Measurements from ENCODE around the gene IL27RA. TPM values are rescaled to one million over a fixed set of nuclear protein-coding genes. Genes with fewer than 3 reads are reported as not detected.
A peak's percentile ranks its signal among the peaks of the same experiment; 100 is the strongest.

IL27RA gene
- total and polyA plus RNA-seq, 2 of the 4 experiments (the other 2 are of a cell fraction): 2.9 to 5.1 TPM

DNA sequence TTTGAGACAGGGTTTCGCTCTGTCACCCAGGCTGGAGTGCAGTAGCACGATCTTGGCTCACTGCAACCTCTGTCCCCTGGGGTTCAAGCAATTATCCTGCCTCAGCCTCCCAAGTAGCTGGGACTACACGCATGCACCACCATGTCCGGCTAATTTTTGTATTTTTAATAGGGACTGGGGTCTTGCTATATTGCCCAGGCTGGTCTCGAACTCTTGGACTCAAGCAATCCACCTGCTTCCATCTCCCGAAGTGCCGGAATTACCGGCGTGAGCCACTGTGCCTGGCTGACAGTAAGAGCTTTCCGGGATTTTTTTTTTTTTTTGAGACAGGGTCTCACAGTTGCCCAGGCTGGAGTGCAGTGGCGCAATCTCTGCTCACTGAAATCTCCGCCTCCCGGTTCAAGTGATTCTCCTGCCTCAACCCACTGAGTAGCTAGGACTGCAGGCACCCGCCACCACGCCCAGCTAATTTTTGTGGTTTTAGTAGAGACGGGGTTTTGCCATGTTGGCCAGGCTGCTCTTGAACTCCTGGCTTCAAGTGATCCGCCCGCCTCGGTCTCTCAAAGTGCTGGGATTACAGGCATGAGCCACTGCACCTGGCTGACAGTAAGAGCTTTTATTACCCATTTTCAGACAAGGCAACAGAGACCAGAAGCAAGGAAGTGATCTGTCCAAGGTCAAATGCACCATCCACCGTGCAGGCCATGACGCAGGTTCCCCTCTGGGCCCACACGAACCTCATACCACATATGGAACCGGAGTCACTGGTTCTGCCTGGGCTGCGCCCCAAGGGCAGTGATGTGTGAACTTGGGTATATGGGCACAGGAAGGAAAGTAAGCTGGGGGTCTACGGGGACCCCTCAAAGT, 46.5 kb upstream of the IL27RA start:
- TF ChIP-seq MAZ (IDR thresholded peaks at IDR 0.05; ENCODE audit: borderline replicate concordance, low read depth, low read length) (no peak), RFX5 (IDR thresholded peaks at IDR 0.05; ENCODE audit: low read depth, low read length) (no peak), BHLHE40 (IDR thresholded peaks at IDR 0.05; ENCODE audit: low read depth, low read length) (no peak), NFE2L2 (IDR thresholded peaks at IDR 0.05; ENCODE audit: low read depth, low read length) (no peak)
- TF ChIP-seq, protein P1, sequence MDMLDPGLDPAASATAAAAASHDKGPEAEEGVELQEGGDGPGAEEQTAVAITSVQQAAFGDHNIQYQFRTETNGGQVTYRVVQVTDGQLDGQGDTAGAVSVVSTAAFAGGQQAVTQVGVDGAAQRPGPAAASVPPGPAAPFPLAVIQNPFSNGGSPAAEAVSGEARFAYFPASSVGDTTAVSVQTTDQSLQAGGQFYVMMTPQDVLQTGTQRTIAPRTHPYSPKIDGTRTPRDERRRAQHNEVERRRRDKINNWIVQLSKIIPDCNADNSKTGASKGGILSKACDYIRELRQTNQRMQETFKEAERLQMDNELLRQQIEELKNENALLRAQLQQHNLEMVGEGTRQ (IDR thresholded peaks at IDR 0.05; ENCODE audit: low read depth, low read length): no peak
- TF ChIP-seq, protein P2, sequence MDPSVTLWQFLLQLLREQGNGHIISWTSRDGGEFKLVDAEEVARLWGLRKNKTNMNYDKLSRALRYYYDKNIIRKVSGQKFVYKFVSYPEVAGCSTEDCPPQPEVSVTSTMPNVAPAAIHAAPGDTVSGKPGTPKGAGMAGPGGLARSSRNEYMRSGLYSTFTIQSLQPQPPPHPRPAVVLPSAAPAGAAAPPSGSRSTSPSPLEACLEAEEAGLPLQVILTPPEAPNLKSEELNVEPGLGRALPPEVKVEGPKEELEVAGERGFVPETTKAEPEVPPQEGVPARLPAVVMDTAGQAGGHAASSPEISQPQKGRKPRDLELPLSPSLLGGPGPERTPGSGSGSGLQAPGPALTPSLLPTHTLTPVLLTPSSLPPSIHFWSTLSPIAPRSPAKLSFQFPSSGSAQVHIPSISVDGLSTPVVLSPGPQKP (IDR thresholded peaks at IDR 0.05; ENCODE audit: borderline replicate concordance, low read depth, low read length): no peak
- H3K9ac ChIP-seq (ENCODE audit: low read depth, low read length): no peak overlapping the region
- no peak overlapping the region for H3K14ac ChIP-seq (replicated peaks; ENCODE audit: low read depth, low read length)
- no peak overlapping the region for H3K18ac ChIP-seq (ENCODE audit: low read depth, low read length)
- ATAC-seq (ENCODE audit: low read depth) (no peak), DNase-seq (no peak)
- H4K91ac ChIP-seq (ENCODE audit: insufficient read depth, low read depth, low read length): no peak overlapping the region
- intact Hi-C loops (cut with micrococcal nuclease): no loop called here
- no peak overlapping the region for H3K4me3 ChIP-seq (ENCODE audit: insufficient read depth, low read depth, low read length)
- no peaks in the 10 kb centered on the region for H4K20me1 ChIP-seq (ENCODE audit: insufficient read depth, low read length)
- no peak overlapping the region for H3K4ac ChIP-seq (ENCODE audit: low read depth, low read length)
- 92% methylated on average over 15 of the region's 25 CpGs; no CpG with 5 or more reads in 1 of the 2 experiments for WGBS, 2 experiments (ENCODE audit: extremely low coverage in 2 of 2, insufficient read length in 1 of 2)
- H3K36me3 ChIP-seq (ENCODE audit: control insufficient read depth, insufficient read depth, low read length): peaks cover 11% of the 10 kb centered on the region; the same call in 1 of the 2 replicates
- H3K9me1 ChIP-seq (ENCODE audit: insufficient read depth, low read length): peaks cover 11% of the 10 kb centered on the region
- H2AFZ ChIP-seq (replicated peaks; ENCODE audit: low read length, poor library complexity): no peak overlapping the region
- H2BK15ac ChIP-seq (ENCODE audit: low read depth, low read length): no peak overlapping the region
- no peaks in the 10 kb centered on the region for H3K27me3 ChIP-seq (ENCODE audit: control insufficient read depth, insufficient read depth, low read length)
- H4K8ac ChIP-seq (ENCODE audit: low read depth in 2 of 2, low read length in 2 of 2): no peak overlapping the region
- no peaks in the 10 kb centered on the region for H3K9me3 ChIP-seq (ENCODE audit: control insufficient read depth, insufficient read depth, low read length)
- no peak overlapping the region for H3K23ac ChIP-seq (ENCODE audit: low read depth, low read length)
- no peak overlapping the region for H2BK20ac ChIP-seq (ENCODE audit: low read depth, low read length)
- peaks cover 10% of the 10 kb centered on the region for H3K4me1 ChIP-seq (ENCODE audit: control insufficient read depth, insufficient read depth, low read length)
- dilution Hi-C loops (cut with HindIII; ENCODE audit: low sequenced_read_pairs, unreplicated experiment): no loop called here
- no TSS peak for BruUV-seq (replicated peaks)
- POLR2A ChIA-PET (ENCODE audit: unreplicated experiment): no interaction called here
- peak overlapping the region; percentile 70 for H2AK9ac ChIP-seq (replicated peaks; ENCODE audit: low read depth, low read length, poor library complexity)
- no peak overlapping the region for H3K4me2 ChIP-seq (ENCODE audit: low read depth, low read length)
- no peak overlapping the region for H2BK5ac ChIP-seq (ENCODE audit: low read depth, low read length, poor library complexity, severe bottlenecking)
- H2BK120ac ChIP-seq (ENCODE audit: low read depth, low read length): no peak overlapping the region
- no peak overlapping the region for H3K56ac ChIP-seq (ENCODE audit: extremely low read depth, insufficient read depth, low read length)
- H3K79me1 ChIP-seq (ENCODE audit: low read depth in 1 of 2, low read length in 2 of 2): peaks cover 0 to 23% of the 10 kb centered on the region in 2 experiments; a peak in 1 of 4 replicates
- CTCF ChIA-PET: no interaction called here
- no peak overlapping the region for H3K27ac ChIP-seq (ENCODE audit: insufficient read depth, low read length)
- in situ Hi-C loops (cut with MboI; ENCODE audit: low sequenced_read_pairs): no loop called here
- H4K5ac ChIP-seq (ENCODE audit: low read depth, low read length): no peak overlapping the region
- no peak overlapping the region for H2AK5ac ChIP-seq (ENCODE audit: low read depth, low read length)

All from IMR-90 (cell line).